ENCODE data around the gene ARPC1A. TPM values are rescaled to one million over a fixed set of nuclear protein-coding genes. Genes with fewer than 3 reads are reported as not detected.

Gene ARPC1A
- polyA plus RNA-seq, 1 of the 3 experiments (the other 2 are of a cell fraction), result 306 TPM

- DNase-seq, result no peak
- Histone ChIP-seq H2AFZ (ENCODE audit: low read depth) (no peak overlapping the region), H3K4me3 (ENCODE audit: low read depth in 2 of 2, low read length in 1 of 2) (no peak overlapping the region), H4K20me1 (ENCODE audit: insufficient read depth) (no peaks in the 10 kb centered on the region), H3K27ac (ENCODE audit: low read depth in 2 of 2, low read length in 1 of 2) (no peak overlapping the region), H3K9me2 (no peaks in the 10 kb centered on the region), H3K9me3 (no peaks in the 10 kb centered on the region), H3K36me3 (replicated peaks in 1 of 2; ENCODE audit: control insufficient read depth in 1 of 2, insufficient read depth in 2 of 2, low read length in 1 of 2) (peaks cover 0 to 5% of the 10 kb centered on the region in 2 experiments), H3K4me1 (ENCODE audit: control insufficient read depth in 1 of 2, insufficient read depth in 2 of 2, low read depth in 1 of 2, low read length in 1 of 2) (no peaks in the 10 kb centered on the region), H3K9ac (no peak overlapping the region), H3K27me3 (ENCODE audit: insufficient read depth) (no peaks in the 10 kb centered on the region), H3K79me2 (ENCODE audit: insufficient read depth) (no peaks in the 10 kb centered on the region), H3K4me2 (no peak overlapping the region), H3F3A (replicated peaks; ENCODE audit: insufficient read depth) (peaks cover under 1% of the 10 kb centered on the region)
- TF ChIP-seq FOXM1 (IDR thresholded peaks at IDR 0.05; ENCODE audit: low read depth) (no peak), RAD21 (IDR thresholded peaks at IDR 0.05; ENCODE audit: low read length) (no peak), MXI1 (IDR thresholded peaks at IDR 0.05; ENCODE audit: low read depth, low read length) (no peak), EZH2phosphoT487 (IDR thresholded peaks at IDR 0.05; ENCODE audit: borderline replicate concordance, low read depth) (no peak), SMC3 (IDR thresholded peaks at IDR 0.05; ENCODE audit: low read depth, low read length) (no peak), POLR2AphosphoS5 (IDR thresholded peaks at IDR 0.05; ENCODE audit: low read depth, low read length) (no peak), RXRA (IDR thresholded peaks at IDR 0.05; ENCODE audit: borderline replicate concordance, low read depth) (no peak), CTCF (IDR thresholded peaks at IDR 0.05) (no peak), GABPA (IDR thresholded peaks at IDR 0.05; ENCODE audit: low read depth) (no peak), SIN3A (IDR thresholded peaks at IDR 0.05; ENCODE audit: borderline replicate concordance, low read depth, low read length) (no peak), IRF3 (IDR thresholded peaks at IDR 0.05; ENCODE audit: low read depth, low read length) (no peak), NFIC (IDR thresholded peaks at IDR 0.05; ENCODE audit: borderline replicate concordance) (no peak), NRF1 (IDR thresholded peaks at IDR 0.05; ENCODE audit: low read depth, low read length) (no peak), RFX5 (IDR thresholded peaks at IDR 0.05; ENCODE audit: low read length) (no peak)
- WGBS (ENCODE audit: low lambda C conversion rate), result 89% methylated on average over 7 of the region's 7 CpGs
- CTCF ChIA-PET, result interaction anchor here (0.5 to 9.8 kb wide), 2 partner anchors 270 to 278 kb away, joined by 4 to 146 read pairs; no protein-coding TSS in a partner anchor
- POLR2A ChIA-PET, result no interaction called here
These were observed 17.1 kb upstream of the ARPC1A start for GRCh38 chr7:99308461-99309074.

GRCh38 chr7:99309111-99309510 is 16.6 kb upstream of the ARPC1A start:
- Histone ChIP-seq H3K4me3 (ENCODE audit: low read depth in 2 of 2, low read length in 1 of 2) (no peak overlapping the region), H2AFZ (ENCODE audit: low read depth) (no peak overlapping the region), H3K9ac (no peak overlapping the region), H3K9me2 (no peaks in the 10 kb centered on the region), H3K27me3 (ENCODE audit: insufficient read depth) (no peaks in the 10 kb centered on the region), H4K20me1 (ENCODE audit: insufficient read depth) (no peaks in the 10 kb centered on the region), H3K4me1 (ENCODE audit: control insufficient read depth in 1 of 2, insufficient read depth in 2 of 2, low read depth in 1 of 2, low read length in 1 of 2) (no peaks in the 10 kb centered on the region), H3K27ac (ENCODE audit: low read depth in 2 of 2, low read length in 1 of 2) (no peak overlapping the region), H3K36me3 (replicated peaks in 1 of 2; ENCODE audit: control insufficient read depth in 1 of 2, insufficient read depth in 2 of 2, low read length in 1 of 2) (peaks cover 0 to 5% of the 10 kb centered on the region in 2 experiments), H3K4me2 (no peak overlapping the region), H3K9me3 (no peaks in the 10 kb centered on the region), H3K79me2 (ENCODE audit: insufficient read depth) (no peaks in the 10 kb centered on the region), H3F3A (replicated peaks; ENCODE audit: insufficient read depth) (peaks cover 4% of the 10 kb centered on the region)
- WGBS (ENCODE audit: low lambda C conversion rate), result 97% methylated on average over 7 of the region's 7 CpGs
- no peak for DNase-seq
- ChIA-PET CTCF (interaction anchor here (9.8 kb wide), 1 partner anchor 270 kb away, joined by 146 read pairs; no protein-coding TSS in a partner anchor), POLR2A (interaction anchor here (0.7 kb wide), 1 partner anchor 16 kb away, joined by 3 read pairs; the partner anchor contains the start of gene ARPC1A)
- no peak for TF ChIP-seq RAD21 (IDR thresholded peaks at IDR 0.05; ENCODE audit: low read length)
- no peak for TF ChIP-seq RCOR1 (IDR thresholded peaks at IDR 0.05; ENCODE audit: low read length)
- no peak for TF ChIP-seq IRF3 (IDR thresholded peaks at IDR 0.05; ENCODE audit: low read depth, low read length)
- no peak for TF ChIP-seq MAX (IDR thresholded peaks at IDR 0.05; ENCODE audit: low read depth)
- no peak for TF ChIP-seq SMC3 (IDR thresholded peaks at IDR 0.05; ENCODE audit: low read depth, low read length)
- TF ChIP-seq JUND (IDR thresholded peaks at IDR 0.05), result no peak
- no peak for TF ChIP-seq CTCF (IDR thresholded peaks at IDR 0.05)
- no peak for TF ChIP-seq POLR2AphosphoS5 (IDR thresholded peaks at IDR 0.05; ENCODE audit: low read depth, low read length)
- no peak for TF ChIP-seq PBX3 (IDR thresholded peaks at IDR 0.05)
- TF ChIP-seq FOXM1 (IDR thresholded peaks at IDR 0.05; ENCODE audit: low read depth), result no peak
- TF ChIP-seq EP300 (IDR thresholded peaks at IDR 0.05; ENCODE audit: borderline replicate concordance in 1 of 2, low read depth in 1 of 2, low read length in 1 of 2), result no peak

Data from SK-N-SH (cell line).